ENCODE data around the gene PROS1. TPM values are rescaled to one million over a fixed set of nuclear protein-coding genes. Genes with fewer than 3 reads are reported as not detected.

PROS1 gene
- total and polyA plus RNA-seq, 2 donors (not counting 1 experiment from before 2014, with no cell fraction given): 0.03 TPM; not detected in 1

DNA sequence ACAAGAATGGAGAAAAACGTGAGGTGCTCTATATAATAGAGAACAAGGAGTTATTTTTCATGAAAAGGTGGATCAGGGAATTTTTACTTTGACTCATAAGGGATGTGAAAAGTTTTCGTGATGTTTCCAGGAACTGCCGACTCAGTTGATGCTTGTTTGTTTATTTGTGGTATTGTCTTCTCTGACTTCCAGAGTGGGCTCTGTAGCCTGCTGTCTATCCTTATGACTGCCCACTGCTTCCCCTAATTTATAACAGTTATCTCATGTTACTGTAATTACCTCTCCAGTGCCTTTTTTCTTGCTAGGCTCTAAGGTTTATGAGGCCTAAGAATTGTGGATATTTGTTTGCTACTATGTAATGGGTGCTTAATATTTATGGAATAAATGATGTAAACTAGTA is 18.5 kb upstream of the PROS1 start:
- Histone ChIP-seq H3K27me3 (replicated peaks in 1 of 4; ENCODE audit: control extremely low read depth in 1 of 4, control insufficient read depth in 3 of 4, insufficient read depth in 4 of 4, low read length in 3 of 4) (no peaks in the 10 kb centered on the region), H3K4me3 (ENCODE audit: control extremely low read depth in 1 of 5, extremely low read depth in 1 of 5, insufficient read depth in 1 of 5, low read depth in 2 of 5, low read length in 4 of 5) (no peak overlapping the region), H4K20me1 (ENCODE audit: control insufficient read depth, insufficient read depth, low read length, poor library complexity, severe bottlenecking) (no peaks in the 10 kb centered on the region), H3K79me2 (ENCODE audit: control insufficient read depth, insufficient read depth, low read length) (peaks cover 3% of the 10 kb centered on the region), H3K27ac (ENCODE audit: low read length in 2 of 2) (no peak overlapping the region), H3K9me3 (ENCODE audit: control extremely low read depth in 1 of 3, control insufficient read depth in 2 of 3, insufficient read depth in 1 of 3, low read length in 2 of 3) (no peaks in the 10 kb centered on the region), H3K36me3 (replicated peaks in 1 of 2; ENCODE audit: control extremely low read depth in 1 of 2, control insufficient read depth in 1 of 2, extremely low read depth in 1 of 2, insufficient read depth in 2 of 2, low read length in 1 of 2) (no peaks in the 10 kb centered on the region), H3K9ac (ENCODE audit: low read length) (no peak overlapping the region), H3K4me1 (ENCODE audit: control insufficient read depth in 2 of 2, insufficient read depth in 2 of 2, low read length in 2 of 2) (no peaks in the 10 kb centered on the region), H3K4me2 (replicated peaks; ENCODE audit: low read depth, low read length, poor library complexity, severe bottlenecking) (no peak overlapping the region), H2AFZ (ENCODE audit: insufficient read depth, low read depth, low read length, poor library complexity, severe bottlenecking) (no peak overlapping the region)
- TF ChIP-seq, protein P1, sequence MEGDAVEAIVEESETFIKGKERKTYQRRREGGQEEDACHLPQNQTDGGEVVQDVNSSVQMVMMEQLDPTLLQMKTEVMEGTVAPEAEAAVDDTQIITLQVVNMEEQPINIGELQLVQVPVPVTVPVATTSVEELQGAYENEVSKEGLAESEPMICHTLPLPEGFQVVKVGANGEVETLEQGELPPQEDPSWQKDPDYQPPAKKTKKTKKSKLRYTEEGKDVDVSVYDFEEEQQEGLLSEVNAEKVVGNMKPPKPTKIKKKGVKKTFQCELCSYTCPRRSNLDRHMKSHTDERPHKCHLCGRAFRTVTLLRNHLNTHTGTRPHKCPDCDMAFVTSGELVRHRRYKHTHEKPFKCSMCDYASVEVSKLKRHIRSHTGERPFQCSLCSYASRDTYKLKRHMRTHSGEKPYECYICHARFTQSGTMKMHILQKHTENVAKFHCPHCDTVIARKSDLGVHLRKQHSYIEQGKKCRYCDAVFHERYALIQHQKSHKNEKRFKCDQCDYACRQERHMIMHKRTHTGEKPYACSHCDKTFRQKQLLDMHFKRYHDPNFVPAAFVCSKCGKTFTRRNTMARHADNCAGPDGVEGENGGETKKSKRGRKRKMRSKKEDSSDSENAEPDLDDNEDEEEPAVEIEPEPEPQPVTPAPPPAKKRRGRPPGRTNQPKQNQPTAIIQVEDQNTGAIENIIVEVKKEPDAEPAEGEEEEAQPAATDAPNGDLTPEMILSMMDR (IDR thresholded peaks at IDR 0.05): no peak
- no peak for TF ChIP-seq EZH2 (IDR thresholded peaks at IDR 0.05; ENCODE audit: borderline replicate concordance, insufficient read depth, low read depth, low read length, poor library complexity, severe bottlenecking)
- ATAC-seq (ENCODE audit: low read depth): no peak
- no peak for DNase-seq
- Mint-ChIP-seq H3K27ac (no peak overlapping the region), H3K4me1 (no peaks in the 10 kb centered on the region), H3K9me3 (ENCODE audit: insufficient read depth) (no peaks in the 10 kb centered on the region), H3K4me3 (no peak overlapping the region), H3K27me3 (no peaks in the 10 kb centered on the region)
- intact Hi-C loops (cut with micrococcal nuclease): no loop called here
- CTCF ChIA-PET: no interaction called here
- POLR2A ChIA-PET: no interaction called here
- 88% methylated on average over 1 of the region's 3 CpGs for WGBS (ENCODE audit: insufficient coverage)

DNA sequence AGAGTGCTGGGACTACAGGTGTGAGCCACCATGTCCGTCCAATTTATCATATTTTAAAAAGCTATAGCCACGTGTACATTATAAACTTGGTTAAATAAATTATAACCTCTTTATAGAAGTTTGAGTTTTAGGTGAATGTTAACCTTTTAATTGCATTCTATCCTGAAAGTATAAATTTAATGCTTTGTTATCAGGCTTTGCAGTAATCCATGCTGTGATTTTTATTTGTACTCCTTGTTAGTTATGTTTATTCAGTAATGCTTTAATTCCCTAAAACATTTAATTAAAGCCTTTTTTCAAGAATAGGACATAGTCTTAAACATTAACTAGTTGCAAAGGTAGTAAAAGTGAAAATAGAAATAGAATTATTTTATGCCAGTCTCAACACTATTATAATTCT is 17.9 kb upstream of the PROS1 start:
- no peaks in the 10 kb centered on the region for H3K4me1 Mint-ChIP-seq
- Histone ChIP-seq H3K4me2 (replicated peaks; ENCODE audit: low read depth, low read length, poor library complexity, severe bottlenecking) (no peak overlapping the region), H3K36me3 (replicated peaks in 1 of 2; ENCODE audit: control extremely low read depth in 1 of 2, control insufficient read depth in 1 of 2, extremely low read depth in 1 of 2, insufficient read depth in 2 of 2, low read length in 1 of 2) (no peaks in the 10 kb centered on the region), H2AFZ (ENCODE audit: insufficient read depth, low read depth, low read length, poor library complexity, severe bottlenecking) (no peak overlapping the region), H3K4me3 (ENCODE audit: control extremely low read depth in 1 of 5, extremely low read depth in 1 of 5, insufficient read depth in 1 of 5, low read depth in 2 of 5, low read length in 4 of 5) (no peak overlapping the region), H3K9me3 (ENCODE audit: control extremely low read depth in 1 of 3, control insufficient read depth in 2 of 3, insufficient read depth in 1 of 3, low read length in 2 of 3) (no peaks in the 10 kb centered on the region), H3K9ac (ENCODE audit: low read length) (no peak overlapping the region), H3K27me3 (replicated peaks in 1 of 4; ENCODE audit: control extremely low read depth in 1 of 4, control insufficient read depth in 3 of 4, insufficient read depth in 4 of 4, low read length in 3 of 4) (no peaks in the 10 kb centered on the region), H4K20me1 (ENCODE audit: control insufficient read depth, insufficient read depth, low read length, poor library complexity, severe bottlenecking) (no peaks in the 10 kb centered on the region), H3K79me2 (ENCODE audit: control insufficient read depth, insufficient read depth, low read length) (peaks cover 3% of the 10 kb centered on the region), H3K27ac (ENCODE audit: low read length in 2 of 2) (no peak overlapping the region), H3K4me1 (ENCODE audit: control insufficient read depth in 2 of 2, insufficient read depth in 2 of 2, low read length in 2 of 2) (no peaks in the 10 kb centered on the region)
- no peak overlapping the region for H3K4me3 Mint-ChIP-seq
- no CpG with 5 or more reads among the region's 2 CpGs for WGBS (ENCODE audit: insufficient coverage)
- no peaks in the 10 kb centered on the region for H3K27me3 Mint-ChIP-seq
- CTCF ChIA-PET: interaction anchor here (1.1 kb wide), 1 partner anchor 78 kb away, joined by 3 read pairs; no protein-coding TSS in a partner anchor
- POLR2A ChIA-PET: no interaction called here
- intact Hi-C loops (cut with micrococcal nuclease): no loop called here
- ATAC-seq (ENCODE audit: low read depth) (no peak), DNase-seq (no peak)
- TF ChIP-seq, protein P1 (IDR thresholded peaks at IDR 0.05): no peak
- no peak for TF ChIP-seq EZH2 (IDR thresholded peaks at IDR 0.05; ENCODE audit: borderline replicate concordance, insufficient read depth, low read depth, low read length, poor library complexity, severe bottlenecking)
- no peaks in the 10 kb centered on the region for H3K9me3 Mint-ChIP-seq (ENCODE audit: insufficient read depth)
- no peak overlapping the region for H3K27ac Mint-ChIP-seq
